GM12864 (cell line): Measurements from ENCODE around the gene MAGOH.

Source experiments
- DNase-seq: peaks from one replicate; pipeline ENCODE4 v3.0.0-alpha.2; 2011; ENCODE audit warnings: low read depth
- H3K4me3 ChIP-seq: 2 replicates; pipeline ENCODE4 v1.5.1; 2011; ENCODE audit warnings: mild to moderate bottlenecking, low read depth, low read length, control low read depth
- CTCF ChIP-seq: IDR thresholded peaks from 2 replicates; pipeline ENCODE4 v1.5.1; 2011; ENCODE audit warnings: low read depth, mild to moderate bottlenecking, moderate library complexity, low read length, control low read depth, inconsistent platforms; ENCODE audit errors: missing control alignments

Gene MAGOH

GRCh38 chr1:53280496-53280895, 42.2 kb upstream of the MAGOH start:
- DNase-seq: no peak
- no peak for TF ChIP-seq CTCF
- no peak overlapping the region for H3K4me3 ChIP-seq

GRCh38 chr1:53279296-53280200, 41.2 kb upstream of the MAGOH start:
- no peak for DNase-seq
- no peak for TF ChIP-seq CTCF
- H3K4me3 ChIP-seq: no peak overlapping the region

- peak; percentile 77 for TF ChIP-seq CTCF
- no peak for DNase-seq
Measured at GRCh38 chr1:53278298-53278725, 40.0 kb upstream of the MAGOH start.

GRCh38 chr1:53277326-53277725, 39.0 kb upstream of the MAGOH start:
- H3K4me3 ChIP-seq: no peak overlapping the region
- no peak for TF ChIP-seq CTCF
- DNase-seq: no peak

More at GRCh38 chr1:53278298-53278725, 40.0 kb upstream of the MAGOH start:
- no peak overlapping the region for H3K4me3 ChIP-seq

- no peak for TF ChIP-seq CTCF
- no peak for DNase-seq
- no peak overlapping the region for H3K4me3 ChIP-seq
Measured at GRCh38 chr1:53276902-53277281, 38.6 kb upstream of the MAGOH start.

GRCh38 chr1:53276153-53276901, 38.0 kb upstream of the MAGOH start:
- TF ChIP-seq CTCF: no peak
- DNase-seq: no peak
- no peak overlapping the region for H3K4me3 ChIP-seq

- H3K4me3 ChIP-seq: no peak overlapping the region
- TF ChIP-seq CTCF: no peak
- DNase-seq: no peak
Measured at GRCh38 chr1:53275566-53275965, 37.2 kb upstream of the MAGOH start.
